ENCODE data around the gene SORCS3.

SORCS3 gene

GRCh38 chr10:104767745-104768144, 126.7 kb downstream of the SORCS3 start:
- Histone ChIP-seq H3K79me2 (ENCODE audit: insufficient read depth, low read length) (no peaks in the 10 kb centered on the region), H3K9me2 (replicated peaks; ENCODE audit: insufficient read depth, low read length) (no peaks in the 10 kb centered on the region), H3K4me3 (ENCODE audit: insufficient read depth, low read length, poor library complexity, severe bottlenecking) (no peak overlapping the region)

GRCh38 chr10:104773105-104773504, 132.0 kb downstream of the SORCS3 start:
- no peaks in the 10 kb centered on the region for H3F3A ChIP-seq (ENCODE audit: insufficient read depth)
- H3K9me3 ChIP-seq (ENCODE audit: insufficient read depth, low read length), result no peaks in the 10 kb centered on the region
- H2AFZ ChIP-seq (ENCODE audit: low read depth, low read length, severe bottlenecking), result no peak overlapping the region
- H3K27ac ChIP-seq (ENCODE audit: low read depth, low read length), result no peak overlapping the region
- TF ChIP-seq EZH2phosphoT487 (conservative IDR thresholded peaks at IDR 0.05; ENCODE audit: low read length) (no peak), CTCF (IDR thresholded peaks at IDR 0.05; ENCODE audit: insufficient read depth, low read length, poor library complexity, severe bottlenecking) (no peak)
- no peaks in the 10 kb centered on the region for H3K36me3 ChIP-seq (ENCODE audit: low read length)
- no peaks in the 10 kb centered on the region for H3K9me2 ChIP-seq (replicated peaks; ENCODE audit: insufficient read depth, low read length)
- H3K4me3 ChIP-seq (ENCODE audit: insufficient read depth, low read length, poor library complexity, severe bottlenecking), result no peak overlapping the region
- no peaks in the 10 kb centered on the region for H3K79me2 ChIP-seq (ENCODE audit: insufficient read depth, low read length)
- no peaks in the 10 kb centered on the region for H4K20me1 ChIP-seq (ENCODE audit: low read depth, low read length)
- no peak overlapping the region for H3K9ac ChIP-seq (ENCODE audit: low read length)
- no peak overlapping the region for H3K4me2 ChIP-seq (ENCODE audit: low read depth, low read length, poor library complexity, severe bottlenecking)
- no peaks in the 10 kb centered on the region for H3K27me3 ChIP-seq (ENCODE audit: low read length)

More at GRCh38 chr10:104767745-104768144, 126.7 kb downstream of the SORCS3 start:
- Histone ChIP-seq H2AFZ (ENCODE audit: low read depth, low read length, severe bottlenecking) (no peak overlapping the region), H3F3A (ENCODE audit: insufficient read depth) (no peaks in the 10 kb centered on the region), H3K4me2 (ENCODE audit: low read depth, low read length, poor library complexity, severe bottlenecking) (no peak overlapping the region), H4K20me1 (ENCODE audit: low read depth, low read length) (no peaks in the 10 kb centered on the region), H3K27me3 (ENCODE audit: low read length) (no peaks in the 10 kb centered on the region), H3K9ac (ENCODE audit: low read length) (no peak overlapping the region), H3K36me3 (ENCODE audit: low read length) (no peaks in the 10 kb centered on the region), H3K9me3 (ENCODE audit: insufficient read depth, low read length) (no peaks in the 10 kb centered on the region), H3K27ac (ENCODE audit: low read depth, low read length) (no peak overlapping the region)
- TF ChIP-seq CTCF (IDR thresholded peaks at IDR 0.05; ENCODE audit: insufficient read depth, low read length, poor library complexity, severe bottlenecking) (no peak), EZH2phosphoT487 (conservative IDR thresholded peaks at IDR 0.05; ENCODE audit: low read length) (no peak)

GRCh38 chr10:104774234-104774633, 133.1 kb downstream of the SORCS3 start:
- Histone ChIP-seq H3K27me3 (ENCODE audit: low read length) (no peaks in the 10 kb centered on the region), H3K9me2 (replicated peaks; ENCODE audit: insufficient read depth, low read length) (no peaks in the 10 kb centered on the region), H3K4me3 (ENCODE audit: insufficient read depth, low read length, poor library complexity, severe bottlenecking) (no peak overlapping the region), H3K9ac (ENCODE audit: low read length) (no peak overlapping the region), H2AFZ (ENCODE audit: low read depth, low read length, severe bottlenecking) (no peak overlapping the region), H3K9me3 (ENCODE audit: insufficient read depth, low read length) (no peaks in the 10 kb centered on the region), H4K20me1 (ENCODE audit: low read depth, low read length) (no peaks in the 10 kb centered on the region), H3F3A (ENCODE audit: insufficient read depth) (no peaks in the 10 kb centered on the region), H3K27ac (ENCODE audit: low read depth, low read length) (no peak overlapping the region), H3K4me2 (ENCODE audit: low read depth, low read length, poor library complexity, severe bottlenecking) (no peak overlapping the region), H3K36me3 (ENCODE audit: low read length) (no peaks in the 10 kb centered on the region), H3K79me2 (ENCODE audit: insufficient read depth, low read length) (no peaks in the 10 kb centered on the region)
- TF ChIP-seq EZH2phosphoT487 (conservative IDR thresholded peaks at IDR 0.05; ENCODE audit: low read length), result no peak
- TF ChIP-seq CTCF (IDR thresholded peaks at IDR 0.05; ENCODE audit: insufficient read depth, low read length, poor library complexity, severe bottlenecking), result no peak
